Measurements from ENCODE around the gene CFB.

Gene CFB

GRCh38 chr6:31949926-31950548, 4.1 kb downstream of the CFB start:
- DNase-seq: no peak

GRCh38 chr6:31952140-31952805, 6.4 kb downstream of the CFB start:
- DNase-seq: peak; percentile 76

- no peak for DNase-seq
These were observed 7.0 kb downstream of the CFB start for GRCh38 chr6:31952890-31953289.

GRCh38 chr6:31954511-31954910, 8.6 kb downstream of the CFB start:
- no peak for DNase-seq

- DNase-seq: no peak
These were observed 10.9 kb downstream of the CFB start for GRCh38 chr6:31956796-31957195.

GRCh38 chr6:31958412-31958740, 12.5 kb downstream of the CFB start:
- peak; percentile 25 for DNase-seq

- DNase-seq: peak; percentile 99
These were observed 13.1 kb downstream of the CFB start, which contains the start of the genes NELFE and SKIC2 for GRCh38 chr6:31958741-31959739. Gene NELFE, minus strand, starts transcription at chr6:31958971. Its CDS starts 525 bp downstream, at chr6:31958446. Gene SKIC2, plus strand, starts transcription at chr6:31959175. Its CDS starts 18 bp downstream, at chr6:31959193.

- no peak for DNase-seq
These were observed 15.7 kb downstream of the CFB start for GRCh38 chr6:31961616-31962015.

- no peak for DNase-seq
These were observed 18.0 kb downstream of the CFB start for GRCh38 chr6:31963921-31964320.

- no peak for DNase-seq
These were observed 19.8 kb downstream of the CFB start for GRCh38 chr6:31965700-31966099.

- no peak for DNase-seq
These were observed 20.6 kb downstream of the CFB start for GRCh38 chr6:31966506-31966905.

- DNase-seq: peak; percentile 0
These were observed 21.4 kb downstream of the CFB start for GRCh38 chr6:31966997-31967925.

- peak; percentile 1 for DNase-seq
These were observed 22.0 kb downstream of the CFB start for GRCh38 chr6:31967926-31968320.

- peak; percentile 0 for DNase-seq
These were observed 22.4 kb downstream of the CFB start for GRCh38 chr6:31968326-31968725.

GRCh38 chr6:31968791-31969711, 23.2 kb downstream of the CFB start:
- peak; percentile 0 for DNase-seq

GRCh38 chr6:31969712-31970603, 24.1 kb downstream of the CFB start:
- DNase-seq: peak; percentile 38

GRCh38 chr6:31970604-31971271, 24.8 kb downstream of the CFB start:
- no peak for DNase-seq

- no peak for DNase-seq
These were observed 25.5 kb downstream of the CFB start for GRCh38 chr6:31971279-31971992.

Measured in hematopoietic multipotent progenitor cell treated with erythropoietin and hydrocortisone succinate and interleukin-3 and kit ligand, for 6 days (in vitro differentiated cells).